CD4-positive, alpha-beta memory T cell (primary cell): ENCODE data around the gene OR52I2. TPM values are rescaled to one million over a fixed set of nuclear protein-coding genes. Genes with fewer than 3 reads are reported as not detected.

Source experiments
- CTCF ChIA-PET: fragments of 350-600 bp; sonication (Branson Sonifier 250); formaldehyde crosslinking; loops from one replicate; lab custom pipeline; 2021; ENCODE audit warnings: inconsistent platforms; ENCODE audit not compliant: partially characterized antibody; lab: Charles Lee
- POLR2A ChIA-PET: fragments of 350-600 bp; sonication (Branson Sonifier 250); formaldehyde crosslinking; loops from one replicate; lab custom pipeline; 2021; ENCODE audit not compliant: partially characterized antibody; lab: Charles Lee
- DNase-seq, 5 donors: peaks; one replicate each; pipeline versions ENCODE4 v3.0.0 to v3.0.0-alpha.2; 2020 to 2022; ENCODE audit warnings: mixed read lengths in 1 of 5
- H3K27ac ChIP-seq: one replicate; pipeline ENCODE4 v1.7.0; 2013; ENCODE audit warnings: low read depth, low read length
- H3K27me3 ChIP-seq: 2 replicates; pipeline ENCODE4 v1.7.0; 2013; ENCODE audit warnings: mild to moderate bottlenecking, low read length, moderate library complexity; ENCODE audit not compliant: insufficient read depth
- H3K36me3 ChIP-seq: 2 replicates; pipeline ENCODE4 v1.7.0; 2013; ENCODE audit warnings: mild to moderate bottlenecking, low read length, moderate library complexity; ENCODE audit not compliant: insufficient read depth
- H3K4me1 ChIP-seq: 2 replicates; pipeline ENCODE4 v1.7.0; 2013; ENCODE audit warnings: mild to moderate bottlenecking, low read length, moderate library complexity; ENCODE audit not compliant: insufficient read depth
- H3K4me3 ChIP-seq, 2 donors: one replicate each; pipeline ENCODE4 v1.7.0; 2013; ENCODE audit warnings: low read length in 2 of 2, mild to moderate bottlenecking in 1 of 2
- H3K9me3 ChIP-seq, 2 donors: one replicate each; pipeline ENCODE4 v1.7.0; 2013; ENCODE audit warnings: low read length in 2 of 2, control low read depth in 1 of 2; ENCODE audit not compliant: control insufficient read depth in 1 of 2
- H3K27ac Mint-ChIP-seq, 7 donors: one replicate each; pipeline ENCODE4 v1.8.0; 2020 to 2021; ENCODE audit warnings: mixed read lengths in 7 of 7, mild to moderate bottlenecking in 6 of 7, inconsistent platforms in 3 of 7, moderate library complexity in 3 of 7
- H3K27me3 Mint-ChIP-seq, 2 donors: one replicate each; pipeline ENCODE4 v1.8.0; 2020 to 2021; ENCODE audit warnings: mixed read lengths in 2 of 2
- H3K36me3 Mint-ChIP-seq, 2 donors: one replicate each; pipeline ENCODE4 v1.8.0; 2020 to 2021; ENCODE audit warnings: mixed read lengths in 2 of 2, inconsistent platforms in 1 of 2, mild to moderate bottlenecking in 1 of 2
- H3K4me1 Mint-ChIP-seq, 4 donors: one replicate each; pipeline ENCODE4 v1.8.0; 2020 to 2021; ENCODE audit warnings: mixed read lengths in 4 of 4, mild to moderate bottlenecking in 1 of 4
- H3K4me3 Mint-ChIP-seq, 8 donors: one replicate each; pipeline ENCODE4 v1.8.0; 2020 to 2021; ENCODE audit warnings: mixed read lengths in 8 of 8, mild to moderate bottlenecking in 7 of 8, moderate library complexity in 6 of 8, inconsistent platforms in 3 of 8
- H3K9me3 Mint-ChIP-seq, 8 donors: one replicate each; pipeline ENCODE4 v1.8.0; 2020 to 2021; ENCODE audit warnings: mixed read lengths in 8 of 8, mild to moderate bottlenecking in 5 of 8, inconsistent platforms in 3 of 8, moderate library complexity in 1 of 8
- intact Hi-C: fragments of 100-400 bp; cut with micrococcal nuclease; formaldehyde crosslinking; loops from one replicate; pipeline ENCODE4 v1.15.1; 2023
- polyA plus RNA-seq, 2 donors: library from polyadenylated mRNA; unstranded; fragments of 300-500 nt; fragmentation: Illumina TruSeq; gene quantifications; one replicate each; pipeline ENCODE4 v1.2.3, GENCODE V29; 2021
- total RNA-seq, 2 experiments: library from RNA; stranded (reverse); gene quantifications; one replicate each; pipeline ENCODE4 v1.2.3, GENCODE V29; 2021

OR52I2 gene
- total and polyA plus RNA-seq, 4 experiments from 2014 or later, result not detected

DNA sequence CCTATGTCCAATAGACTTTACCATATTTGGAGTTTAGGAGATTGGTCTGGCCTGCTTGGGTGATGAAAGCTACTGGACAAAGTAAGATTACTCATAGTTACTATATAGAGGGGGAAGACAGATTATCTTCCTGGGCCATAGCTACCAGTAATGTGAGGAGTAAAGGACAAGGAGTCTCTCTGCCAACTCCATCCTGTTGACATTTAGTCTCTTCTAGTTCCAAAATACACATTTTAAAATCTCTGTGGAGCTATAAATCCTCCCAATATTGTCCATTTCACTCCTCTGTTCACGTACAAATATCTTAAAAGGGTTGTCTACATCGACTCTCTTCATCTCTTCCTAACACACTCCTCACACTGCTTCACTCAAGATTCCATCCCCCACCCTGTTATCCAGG, 54.6 kb downstream of the OR52I2 start:
- Mint-ChIP-seq H3K36me3 (no peaks in the 10 kb centered on the region), H3K9me3 (peaks cover 0 to 8% (median 2%) of the 10 kb centered on the region in 8 donors), H3K4me1 (no peaks in the 10 kb centered on the region), H3K4me3 (no peak overlapping the region), H3K27ac (no peak overlapping the region), H3K27me3 (peaks cover 6 to 7% of the 10 kb centered on the region in 2 donors)
- ChIA-PET CTCF (interaction anchor here (0.9 to 2.8 kb wide), 20 partner anchors 8 to 1255 kb away, joined by 3 to 34 read pairs (median 6); partner anchors contain the start of gene OR52N2), POLR2A (no interaction called here)
- no peak overlapping the region for H3K27ac ChIP-seq
- H3K27me3 ChIP-seq, result no peaks in the 10 kb centered on the region
- H3K4me1 ChIP-seq, result no peaks in the 10 kb centered on the region
- no peaks in the 10 kb centered on the region for H3K36me3 ChIP-seq
- H3K9me3 ChIP-seq, result no peaks in the 10 kb centered on the region
- H3K4me3 ChIP-seq, result no peak overlapping the region
- intact Hi-C loops, result loop anchor here (2.0 kb wide), 2 partner anchors 449 to 1255 kb away; no protein-coding TSS in a partner anchor
- DNase-seq, result no peak

DNA sequence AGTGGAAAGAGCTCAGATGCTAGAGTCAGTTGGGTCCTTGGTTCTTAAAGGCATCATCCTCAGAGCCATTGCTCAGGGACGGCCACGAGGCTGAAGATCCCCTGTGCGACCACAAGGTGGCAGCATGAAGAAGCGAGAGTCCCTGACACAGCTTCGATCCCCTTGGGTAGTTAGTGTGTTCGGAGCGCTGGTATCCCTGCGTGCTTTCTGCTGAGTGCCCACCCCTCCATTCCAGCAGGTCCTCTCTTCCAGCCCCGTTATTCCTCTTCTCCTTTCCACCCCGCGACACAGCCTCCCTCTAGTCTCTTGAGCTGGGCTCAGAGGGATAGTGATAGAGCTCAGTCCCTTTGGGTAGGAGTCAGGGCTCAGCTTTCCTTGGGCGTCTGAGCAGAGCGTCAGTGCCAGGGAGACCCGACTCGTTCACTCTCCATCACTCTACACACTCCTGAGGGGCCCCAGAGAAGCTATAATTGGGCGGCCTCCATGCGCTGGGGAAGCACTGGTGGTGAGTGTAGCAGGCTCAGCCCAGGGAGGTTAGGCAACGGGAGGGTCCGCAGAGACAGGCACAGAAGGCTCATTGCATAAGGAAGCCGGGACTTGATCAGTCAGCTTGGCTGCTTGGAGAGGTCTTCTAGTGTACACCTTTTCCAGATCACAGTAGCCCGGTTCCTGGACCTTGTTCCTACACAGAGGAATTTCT, 55.6 kb downstream of the OR52I2 start, which contains the start of gene OR51D1:
OR51D1 (plus strand) TSS at position 516 of the 700 bp plus-strand sequence. CDS start 2,314 bp downstream, outside the sequence.
- H3K4me1 Mint-ChIP-seq, result no peaks in the 10 kb centered on the region
- H3K4me3 Mint-ChIP-seq, result no peak within 1 kb of the TSS
- no peaks in the 10 kb centered on the region for H3K9me3 Mint-ChIP-seq
- no peaks in the 10 kb centered on the region for H3K36me3 ChIP-seq
- no peaks in the 10 kb centered on the region for H3K27me3 ChIP-seq
- intact Hi-C loops, result loop anchor here (1.0 to 2.0 kb wide), 3 partner anchors 450 to 1254 kb away; partner anchors contain the start of gene OR52N2
- ChIA-PET POLR2A (no interaction called here), CTCF (interaction anchor here (0.7 to 2.8 kb wide), 28 partner anchors 9 to 1718 kb away, joined by 3 to 34 read pairs (median 4); partner anchors contain the start of gene OR52N2)
- no peak within 1 kb of the TSS for H3K4me3 ChIP-seq
- H3K36me3 Mint-ChIP-seq, result no peaks in the 10 kb centered on the region
- DNase-seq, result peak; percentile 47 to 63 (median 59)
- no peaks in the 10 kb centered on the region for H3K4me1 ChIP-seq
- peaks cover 6 to 9% of the 10 kb centered on the region in 2 donors for H3K27me3 Mint-ChIP-seq
- H3K27ac ChIP-seq, result no peak within 1 kb of the TSS
- H3K27ac Mint-ChIP-seq, result no peak within 1 kb of the TSS
- no peaks in the 10 kb centered on the region for H3K9me3 ChIP-seq

DNA sequence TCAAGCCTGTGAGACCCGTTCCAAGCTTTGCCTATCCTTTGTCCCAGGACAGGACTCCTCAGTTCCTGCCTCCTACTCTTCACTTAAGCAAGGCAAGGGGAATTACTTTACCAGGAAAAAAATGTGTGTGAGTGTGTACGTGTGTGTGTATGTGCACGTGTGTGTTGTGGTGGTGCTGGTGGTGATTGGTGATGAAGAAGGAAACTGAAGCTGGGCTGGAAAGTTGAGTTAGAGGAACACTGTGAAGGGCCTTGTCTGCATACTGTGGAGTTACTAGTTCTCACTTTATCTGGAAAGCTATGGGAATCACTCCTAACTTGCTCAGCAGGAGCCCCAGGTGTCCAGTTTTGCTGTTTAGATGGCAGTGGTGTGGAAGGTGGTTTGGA, 56.1 kb downstream of the OR52I2 start:
- Mint-ChIP-seq H3K27ac (no peak overlapping the region), H3K4me3 (no peak overlapping the region), H3K36me3 (no peaks in the 10 kb centered on the region), H3K9me3 (no peaks in the 10 kb centered on the region), H3K27me3 (peaks cover 7 to 9% of the 10 kb centered on the region in 2 donors), H3K4me1 (no peaks in the 10 kb centered on the region)
- H3K4me3 ChIP-seq, result no peak overlapping the region
- H3K36me3 ChIP-seq, result no peaks in the 10 kb centered on the region
- ChIA-PET POLR2A (no interaction called here), CTCF (interaction anchor here (0.7 to 2.8 kb wide), 16 partner anchors 8 to 1716 kb away, joined by 3 to 34 read pairs (median 6); partner anchors contain the start of gene OR52N2)
- no peaks in the 10 kb centered on the region for H3K9me3 ChIP-seq
- no peaks in the 10 kb centered on the region for H3K4me1 ChIP-seq
- H3K27me3 ChIP-seq, result no peaks in the 10 kb centered on the region
- H3K27ac ChIP-seq, result no peak overlapping the region
- intact Hi-C loops, result loop anchor here (1.0 to 2.0 kb wide), 3 partner anchors 451 to 1253 kb away; partner anchors contain the start of gene OR52N2
- DNase-seq, result no peak

DNA sequence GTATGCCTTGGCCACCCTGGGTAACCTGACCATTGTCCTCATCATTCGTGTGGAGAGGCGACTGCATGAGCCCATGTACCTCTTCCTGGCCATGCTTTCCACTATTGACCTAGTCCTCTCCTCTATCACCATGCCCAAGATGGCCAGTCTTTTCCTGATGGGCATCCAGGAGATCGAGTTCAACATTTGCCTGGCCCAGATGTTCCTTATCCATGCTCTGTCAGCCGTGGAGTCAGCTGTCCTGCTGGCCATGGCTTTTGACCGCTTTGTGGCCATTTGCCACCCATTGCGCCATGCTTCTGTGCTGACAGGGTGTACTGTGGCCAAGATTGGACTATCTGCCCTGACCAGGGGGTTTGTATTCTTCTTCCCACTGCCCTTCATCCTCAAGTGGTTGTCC, 58.4 kb downstream of the OR52I2 start:
- intact Hi-C loops, result no loop called here
- CTCF ChIA-PET, result interaction anchor here (0.7 kb wide), 1 partner anchor 9 kb away, joined by 3 read pairs; no protein-coding TSS in a partner anchor
- no peak for DNase-seq
- Mint-ChIP-seq H3K36me3 (no peaks in the 10 kb centered on the region), H3K4me1 (no peaks in the 10 kb centered on the region), H3K4me3 (no peak overlapping the region), H3K9me3 (no peaks in the 10 kb centered on the region), H3K27me3 (peaks cover 12 to 14% of the 10 kb centered on the region in 2 donors), H3K27ac (no peak overlapping the region)
- Histone ChIP-seq H3K9me3 (no peaks in the 10 kb centered on the region), H3K4me3 (no peak overlapping the region), H3K27ac (no peak overlapping the region), H3K27me3 (no peaks in the 10 kb centered on the region), H3K4me1 (no peaks in the 10 kb centered on the region), H3K36me3 (no peaks in the 10 kb centered on the region)
- POLR2A ChIA-PET, result no interaction called here

GRCh38 chr11:4641501-4641900, 60.0 kb downstream of the OR52I2 start:
- H3K4me3 Mint-ChIP-seq, result no peak overlapping the region
- peaks cover 12 to 15% of the 10 kb centered on the region in 2 donors for H3K27me3 Mint-ChIP-seq
- H3K9me3 Mint-ChIP-seq, result no peaks in the 10 kb centered on the region
- CTCF ChIA-PET, result no interaction called here
- Histone ChIP-seq H3K27ac (no peak overlapping the region), H3K36me3 (no peaks in the 10 kb centered on the region), H3K4me1 (no peaks in the 10 kb centered on the region), H3K27me3 (no peaks in the 10 kb centered on the region), H3K9me3 (no peaks in the 10 kb centered on the region), H3K4me3 (no peak overlapping the region)
- intact Hi-C loops, result no loop called here
- POLR2A ChIA-PET, result no interaction called here
- H3K4me1 Mint-ChIP-seq, result no peaks in the 10 kb centered on the region
- H3K27ac Mint-ChIP-seq, result no peak overlapping the region
- DNase-seq, result no peak
- H3K36me3 Mint-ChIP-seq, result no peaks in the 10 kb centered on the region

GRCh38 chr11:4642043-4642442, 60.5 kb downstream of the OR52I2 start:
- H3K9me3 Mint-ChIP-seq, result no peaks in the 10 kb centered on the region
- no peak overlapping the region for H3K27ac ChIP-seq
- ChIA-PET POLR2A (no interaction called here), CTCF (no interaction called here)
- no peaks in the 10 kb centered on the region for H3K4me1 ChIP-seq
- no peaks in the 10 kb centered on the region for H3K4me1 Mint-ChIP-seq
- no peak overlapping the region for H3K4me3 ChIP-seq
- H3K4me3 Mint-ChIP-seq, result no peak overlapping the region
- no peaks in the 10 kb centered on the region for H3K27me3 ChIP-seq
- no peak for DNase-seq
- no peak overlapping the region for H3K27ac Mint-ChIP-seq
- no peaks in the 10 kb centered on the region for H3K36me3 ChIP-seq
- no peaks in the 10 kb centered on the region for H3K36me3 Mint-ChIP-seq
- no peaks in the 10 kb centered on the region for H3K9me3 ChIP-seq
- intact Hi-C loops, result no loop called here
- peaks cover 12 to 15% of the 10 kb centered on the region in 2 donors for H3K27me3 Mint-ChIP-seq
